Aorta (tissue), 5 donors: ENCODE results near the gene CBFA2T2. TPM values are rescaled to one million over a fixed set of nuclear protein-coding genes. Genes with fewer than 3 reads are reported as not detected.
"Not testable (repeated sequence)": the region's sequence is repeated elsewhere in the genome, so short reads cannot be mapped to it uniquely, and the experiment has no call there.

Experiments used
- ATAC-seq: fragments of 200-7000 bp; cut with Tn5 transposase; one replicate; pipeline ENCODE4 v1.9.1; 2022; ENCODE audit warnings: moderate library complexity; ENCODE audit not compliant: low FRiP score
- DNase-seq, 2 donors: peaks; one replicate each; pipeline ENCODE4 v3.0.0-alpha.2; 2020
- H3K27ac ChIP-seq, 2 donors: one replicate each; pipeline ENCODE4 v1.5.1; 2013; ENCODE audit warnings: low read length in 2 of 2, mild to moderate bottlenecking in 2 of 2, moderate library complexity in 2 of 2, control low read depth in 1 of 2, inconsistent platforms in 1 of 2, low read depth in 1 of 2
- H3K27me3 ChIP-seq, 2 donors: one replicate each; pipeline ENCODE4 v1.6.1; 2013; ENCODE audit warnings: control low read depth in 1 of 2, low read length in 1 of 2, mild to moderate bottlenecking in 1 of 2, moderate library complexity in 1 of 2; ENCODE audit not compliant: insufficient read depth in 2 of 2, control insufficient read depth in 1 of 2
- H3K36me3 ChIP-seq, 2 donors: one replicate each; pipeline ENCODE4 v1.6.1; 2013; ENCODE audit warnings: control low read depth in 1 of 2, low read length in 1 of 2, mild to moderate bottlenecking in 1 of 2; ENCODE audit not compliant: insufficient read depth in 2 of 2, control insufficient read depth in 1 of 2
- H3K4me1 ChIP-seq, 2 donors: one replicate each; pipeline ENCODE4 v1.6.1; 2013; ENCODE audit warnings: low read length in 2 of 2, control low read depth in 1 of 2, mild to moderate bottlenecking in 1 of 2, moderate library complexity in 1 of 2; ENCODE audit not compliant: insufficient read depth in 2 of 2, control insufficient read depth in 1 of 2
- H3K4me3 ChIP-seq, 2 donors: one replicate each; pipeline ENCODE4 v1.5.1; 2013; ENCODE audit warnings: low read length in 2 of 2, control low read depth in 1 of 2, mild to moderate bottlenecking in 1 of 2
- H3K9me3 ChIP-seq: one replicate; pipeline ENCODE4 v1.6.1; 2013; ENCODE audit warnings: mild to moderate bottlenecking, low read length; ENCODE audit not compliant: control insufficient read depth
- WGBS, 2 donors: extraction: QIAGEN DNeasy Blood & Tissue Kit; methylation state at CpG; one replicate each; pipeline ENCODE4 v1.1.7; 2013; 5-methylcytosine and 5-hydroxymethylcytosine counted together
- intact Hi-C, 2 donors: fragments of 100-400 bp; cut with DNase I; formaldehyde crosslinking; loops; one replicate each; pipeline versions ENCODE4 v1.14.2 to v1.15.0; 2022
- polyA plus RNA-seq, 2 donors: library from polyadenylated mRNA; stranded (reverse); fragments of 200-250 nt; gene quantifications; one replicate each; pipeline ENCODE4 v1.2.3, GENCODE V29; 2013
- total RNA-seq, 2 donors: library from RNA; stranded (reverse); fragmentation: NEBNext Ultra II Directional; extraction: Animal tissue kit (Norgen Biotek cat#: 25700); gene quantifications; one replicate each; pipeline ENCODE4 v1.2.1, GENCODE V29; 2021
- donor health status: healthy with polysubstance abuse.
- donor health status: Bipolar disorder and iron deficiency.
- donor health status: DM: no; HTN: no; CAD: no.
- donor health status: DM: no; HTN: no; CAD: no.
- donor health status: DM: yes; HTN: yes; CAD: no.

CBFA2T2 gene
- total and polyA plus RNA-seq, 4 donors, result 2.1 to 20.2 (median 11.9) TPM

GRCh38 chr20:33524261-33524660 lies 34.4 kb downstream of the CBFA2T2 start:
- no peak for DNase-seq
- ATAC-seq, result no peak
- WGBS, 2 donors, result 5 to 11% methylated on average over 3 of the region's 3 CpGs
- intact Hi-C loops, result no loop called here
- Histone ChIP-seq H3K36me3 (no peaks in the 10 kb centered on the region), H3K4me1 (peaks cover 0 to 6% of the 10 kb centered on the region in 2 donors), H3K9me3 (no peaks in the 10 kb centered on the region), H3K27ac (no peak overlapping the region), H3K4me3 (no peak overlapping the region), H3K27me3 (no peaks in the 10 kb centered on the region)

DNA sequence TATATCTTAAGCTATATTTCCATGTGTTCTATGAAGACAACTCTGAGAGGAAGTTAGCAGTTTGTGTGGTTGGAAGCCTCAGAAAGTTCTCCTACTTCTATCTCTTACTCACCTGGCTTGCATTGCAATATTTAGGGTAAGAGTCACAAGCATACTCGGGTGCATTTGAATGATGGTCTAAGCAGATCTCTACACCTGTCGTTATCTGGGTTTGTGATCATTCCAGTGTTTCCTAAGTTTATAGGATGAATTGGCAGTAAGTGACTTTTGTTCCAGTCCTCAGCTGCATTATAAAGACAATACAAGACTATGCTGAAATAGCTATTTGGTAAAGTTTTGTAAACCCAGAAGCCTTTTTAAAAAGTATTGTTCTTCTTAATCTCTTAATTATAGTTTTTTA lies 36.9 kb downstream of the CBFA2T2 start:
- no peak for ATAC-seq
- intact Hi-C loops, result no loop called here
- H3K27ac ChIP-seq, result no peak overlapping the region
- H3K9me3 ChIP-seq, result no peaks in the 10 kb centered on the region
- no peak for DNase-seq
- 81 to 88% methylated on average over 2 of the region's 2 CpGs for WGBS, 2 donors
- H3K36me3 ChIP-seq, result no peaks in the 10 kb centered on the region
- H3K27me3 ChIP-seq, result no peaks in the 10 kb centered on the region
- H3K4me3 ChIP-seq, result no peak overlapping the region
- peaks cover 3 to 6% of the 10 kb centered on the region in 2 donors for H3K4me1 ChIP-seq

- ATAC-seq (peak; percentile 22), DNase-seq (no peak)
- Histone ChIP-seq H3K27ac (no peak overlapping the region), H3K4me1 (peaks cover 3 to 11% of the 10 kb centered on the region in 2 donors), H3K9me3 (no peaks in the 10 kb centered on the region), H3K4me3 (no peak overlapping the region), H3K36me3 (no peaks in the 10 kb centered on the region), H3K27me3 (no peaks in the 10 kb centered on the region)
- intact Hi-C loops, result no loop called here
- 61 to 66% methylated on average over 6 of the region's 6 CpGs for WGBS, 2 donors
Measured at GRCh38 chr20:33531047-33531877, 41.4 kb downstream of the CBFA2T2 start.

DNA sequence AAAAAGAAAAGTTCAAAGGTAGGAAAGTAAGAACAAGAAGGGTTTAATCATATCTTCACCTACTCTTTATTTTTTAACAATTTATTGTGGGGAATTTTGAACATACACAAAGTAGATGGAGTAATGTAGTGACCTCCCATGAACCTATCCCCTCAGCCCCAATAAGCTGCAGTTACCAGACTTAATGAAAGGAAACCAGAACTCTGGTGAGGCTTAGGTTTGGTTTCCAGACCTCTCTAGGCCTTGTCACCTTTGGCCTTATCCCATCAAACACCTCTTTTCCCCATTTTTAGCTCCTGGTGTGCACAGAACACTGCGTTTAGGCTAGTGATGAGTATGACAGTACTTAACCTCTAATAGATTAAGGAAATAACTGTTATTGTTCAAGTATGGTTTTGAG lies 42.0 kb downstream of the CBFA2T2 start:
- 71 to 86% methylated on average over 1 of the region's 1 CpG for WGBS, 2 donors
- H3K4me3 ChIP-seq, result no peak overlapping the region
- H3K4me1 ChIP-seq, result peaks cover 3 to 11% of the 10 kb centered on the region in 2 donors
- H3K27me3 ChIP-seq, result no peaks in the 10 kb centered on the region
- no peak for DNase-seq
- ATAC-seq, result no peak
- no peaks in the 10 kb centered on the region for H3K9me3 ChIP-seq
- intact Hi-C loops, result no loop called here
- no peak overlapping the region for H3K27ac ChIP-seq
- H3K36me3 ChIP-seq, result no peaks in the 10 kb centered on the region

DNA sequence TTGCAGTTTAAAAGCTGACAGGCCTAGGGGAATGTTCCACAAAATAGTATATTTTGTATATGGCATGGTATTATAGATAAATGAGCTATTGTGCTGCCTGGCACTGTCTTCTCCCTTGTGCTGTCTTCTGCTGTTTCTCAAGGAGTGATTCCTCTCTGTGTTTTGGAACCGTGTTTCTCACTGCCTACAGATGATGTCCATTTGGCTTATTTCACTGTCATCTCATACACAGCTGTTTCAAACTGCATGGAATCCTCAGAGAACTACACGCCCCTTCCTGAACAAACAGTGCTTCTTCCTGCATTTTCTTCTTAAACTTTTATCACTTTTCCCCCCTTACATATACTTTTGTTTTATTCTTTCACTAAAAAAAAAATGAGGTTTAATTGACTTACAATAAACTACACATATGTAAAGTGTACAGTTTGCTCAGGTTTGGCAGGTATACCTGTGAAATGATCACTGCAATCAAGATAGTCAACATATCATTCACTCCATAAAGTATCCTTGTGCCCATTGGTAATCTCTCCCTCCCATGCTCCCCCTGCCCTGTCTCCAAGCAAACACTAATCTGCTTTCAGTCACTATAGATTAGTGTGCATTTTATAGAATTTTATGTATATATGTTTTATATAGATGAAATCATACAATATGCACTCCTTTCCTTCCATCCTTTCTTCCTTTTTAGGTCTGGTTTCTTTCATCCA lies 43.0 kb downstream of the CBFA2T2 start:
- intact Hi-C loops, result no loop called here
- Histone ChIP-seq H3K4me1 (peaks cover 3 to 8% of the 10 kb centered on the region in 2 donors), H3K36me3 (no peaks in the 10 kb centered on the region), H3K27ac (no peak overlapping the region), H3K27me3 (no peaks in the 10 kb centered on the region), H3K4me3 (no peak overlapping the region), H3K9me3 (no peaks in the 10 kb centered on the region)
- 51 to 66% methylated on average over 2 of the region's 2 CpGs for WGBS, 2 donors
- DNase-seq (no peak), ATAC-seq (no peak)

- H3K36me3 ChIP-seq, ATAC-seq, H3K27me3 ChIP-seq, H3K9me3 ChIP-seq, H3K4me1 ChIP-seq, H3K4me3 ChIP-seq, intact Hi-C loops, H3K27ac ChIP-seq, DNase-seq: not testable (repeated sequence)
- 91 to 94% methylated on average over 5 to 6 of the region's 8 CpGs for whole genome bisulfite sequencing, 2 donors
Measured at GRCh38 chr20:33535717-33536116, 45.8 kb downstream of the CBFA2T2 start.

GRCh38 chr20:33537608-33538007 lies 47.7 kb downstream of the CBFA2T2 start:
- no peak for DNase-seq
- H3K4me3 ChIP-seq, result no peak overlapping the region
- WGBS, 2 donors, result 59 to 61% methylated on average over 2 of the region's 2 CpGs
- intact Hi-C loops, result no loop called here
- H3K9me3 ChIP-seq, result no peaks in the 10 kb centered on the region
- no peak overlapping the region for H3K27ac ChIP-seq
- no peaks in the 10 kb centered on the region for H3K4me1 ChIP-seq
- ATAC-seq, result no peak
- no peaks in the 10 kb centered on the region for H3K27me3 ChIP-seq
- H3K36me3 ChIP-seq, result no peaks in the 10 kb centered on the region

GRCh38 chr20:33539129-33539528 lies 49.2 kb downstream of the CBFA2T2 start:
- no peak overlapping the region for H3K4me3 ChIP-seq
- 53 to 61% methylated on average over 1 of the region's 1 CpG for WGBS, 2 donors
- H3K27me3 ChIP-seq, result no peaks in the 10 kb centered on the region
- intact Hi-C loops, result no loop called here
- H3K27ac ChIP-seq, result no peak overlapping the region
- no peak for ATAC-seq
- no peak for DNase-seq
- no peaks in the 10 kb centered on the region for H3K9me3 ChIP-seq
- no peaks in the 10 kb centered on the region for H3K4me1 ChIP-seq
- no peaks in the 10 kb centered on the region for H3K36me3 ChIP-seq

DNA sequence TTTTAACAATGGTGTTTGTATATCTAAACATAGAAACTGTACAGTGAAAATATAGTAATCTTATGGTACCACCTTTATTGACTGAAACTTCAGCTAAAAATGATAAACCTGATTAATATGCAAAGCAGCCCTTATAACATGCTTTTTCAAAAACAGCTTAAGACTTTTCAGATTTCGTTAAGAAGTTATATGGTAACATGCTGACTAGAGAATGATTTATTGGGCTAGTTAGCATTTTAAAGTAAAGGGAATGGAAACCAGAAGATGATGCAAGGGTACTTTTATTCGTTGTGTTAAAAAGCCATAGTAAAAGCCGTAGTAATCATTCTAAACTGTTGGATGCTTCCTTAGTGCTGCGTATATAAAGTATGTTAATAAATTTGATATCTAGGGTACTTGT lies 50.5 kb downstream of the CBFA2T2 start:
- intact Hi-C loops, result loop anchor here in 1 of 2 donors (10.0 kb wide), 1 partner anchor 46 kb away; the partner anchor contains the start of gene CBFA2T2
- DNase-seq, result no peak
- no peak for ATAC-seq
- no peaks in the 10 kb centered on the region for H3K27me3 ChIP-seq
- H3K36me3 ChIP-seq, result no peaks in the 10 kb centered on the region
- H3K27ac ChIP-seq, result no peak overlapping the region
- H3K4me1 ChIP-seq, result no peaks in the 10 kb centered on the region
- WGBS, 2 donors, result 90 to 92% methylated on average over 4 of the region's 4 CpGs
- H3K4me3 ChIP-seq, result no peak overlapping the region
- no peaks in the 10 kb centered on the region for H3K9me3 ChIP-seq
